Panc1 (cell line): ENCODE results near the gene MISP3. TPM values are rescaled to one million over a fixed set of nuclear protein-coding genes. Genes with fewer than 3 reads are reported as not detected.

ENCODE experiments used
- ATAC-seq: fragments of 200-7000 bp; cut with Tn5 transposase; 2 replicates; pipeline ENCODE4 v1.9.1; 2020; ENCODE audit warnings: mild to moderate bottlenecking, moderate library complexity
- BruUV-seq: library from RNA; stranded (reverse); fragments of 400-500 nt; replicated peaks from 2 replicates; lab custom pipeline; 2021; lab: Mats Ljungman, UMichigan
- CTCF ChIA-PET: fragments of 300-600 bp; sonication (Branson Sonifier 250); formaldehyde crosslinking; loops from one replicate; lab custom pipeline; 2022; ENCODE audit warnings: antibody characterized with exemption; lab: Charles Lee
- POLR2A ChIA-PET: fragments of 300-600 bp; sonication (Branson Sonifier 250); formaldehyde crosslinking; loops from one replicate; lab custom pipeline; 2022; ENCODE audit warnings: antibody characterized with exemption; lab: Charles Lee
- DNase-seq: peaks from one replicate; pipeline ENCODE4 v3.0.0-alpha.2; 2010; ENCODE audit warnings: low read depth, low spot score
- H3K27ac ChIP-seq: 2 replicates; pipeline ENCODE4 v1.5.1; 2011; ENCODE audit warnings: mild to moderate bottlenecking, low read length, inconsistent platforms
- H3K27me3 ChIP-seq: fragments of 200-500 bp; sonication (Bioruptor generic); 2 replicates; pipeline ENCODE4 v1.6.0; 2014; ENCODE audit warnings: low read length, inconsistent platforms; ENCODE audit not compliant: control insufficient read depth, insufficient read depth
- H3K36me3 ChIP-seq: fragments of 200-500 bp; sonication (Bioruptor generic); 2 replicates; pipeline ENCODE4 v1.5.1; 2014; ENCODE audit warnings: inconsistent platforms, mild to moderate bottlenecking, low read length, moderate library complexity; ENCODE audit not compliant: control insufficient read depth, insufficient read depth
- H3K4me1 ChIP-seq: 2 replicates; pipeline ENCODE4 v1.5.1; 2011; ENCODE audit warnings: inconsistent platforms, mild to moderate bottlenecking, low read length, moderate library complexity; ENCODE audit not compliant: control insufficient read depth, insufficient read depth
- H3K4me3 ChIP-seq, 2 experiments: 2 replicates each; pipeline ENCODE4 v1.5.1; 2011 to 2012; ENCODE audit warnings: low read depth in 2 of 2, low read length in 2 of 2, mild to moderate bottlenecking in 2 of 2, inconsistent platforms in 1 of 2, moderate library complexity in 1 of 2
- H3K9me3 ChIP-seq: fragments of 200-500 bp; sonication (Bioruptor generic); 2 replicates; pipeline ENCODE4 v1.5.1; 2014; ENCODE audit warnings: low read depth, mild to moderate bottlenecking, inconsistent platforms, low read length, moderate library complexity; ENCODE audit not compliant: control insufficient read depth, insufficient read depth
- CTCF ChIP-seq: fragments of 450-650 bp; IDR thresholded peaks from 2 replicates; pipeline ENCODE4 v1.5.1; 2017; ENCODE audit warnings: mild to moderate bottlenecking
- POLR2AphosphoS5 ChIP-seq: IDR thresholded peaks from 2 replicates; pipeline ENCODE4 v1.6.1; 2012; ENCODE audit warnings: mild to moderate bottlenecking, low read depth, low read length, moderate library complexity
- REST ChIP-seq, 2 experiments: IDR thresholded peaks; 2 replicates each; pipeline ENCODE4 v1.6.1; 2011 to 2012; ENCODE audit warnings: low read depth in 2 of 2, control low read depth in 1 of 2, low read length in 1 of 2, mild to moderate bottlenecking in 1 of 2, moderate library complexity in 1 of 2; ENCODE audit not compliant: insufficient read depth in 1 of 2
- SIN3A ChIP-seq: IDR thresholded peaks from 2 replicates; pipeline ENCODE4 v1.6.1; 2012; ENCODE audit warnings: low read depth, mild to moderate bottlenecking, low read length, moderate library complexity, borderline replicate concordance; ENCODE audit not compliant: insufficient read depth
- TCF7L2 ChIP-seq: IDR thresholded peaks from 2 replicates; pipeline ENCODE4 v1.6.1; 2011; ENCODE audit warnings: mild to moderate bottlenecking, low read depth, low read length, inconsistent platforms
- in situ Hi-C: cut with HindIII; loops from 2 replicates; pipeline ENCODE4 v1.10.0; 2016; ENCODE audit warnings: low sequenced_read_pairs, low pct_unique_long_range_greater_than_20kb
- intact Hi-C: fragments of 100-400 bp; cut with micrococcal nuclease; formaldehyde crosslinking; loops from one replicate; pipeline ENCODE4 v1.10.0; 2022; ENCODE audit not compliant: unreplicated experiment
- total RNA-seq: library from RNA; stranded (reverse); gene quantifications from one replicate; pipeline ENCODE4 v1.2.1, GENCODE V29; 2021; ENCODE audit not compliant: unreplicated experiment

MISP3 gene
- total RNA-seq, 1 experiment from 2014 or later: 1.5 TPM

GRCh38 chr19:14052470-14052869, 20.1 kb upstream of the MISP3 start:
- in situ Hi-C loops: no loop called here
- BruUV-seq: TSS peak; percentile 95
- H3K4me1 ChIP-seq: no peaks in the 10 kb centered on the region
- intact Hi-C loops: no loop called here
- TF ChIP-seq SIN3A (no peak), REST (IDR thresholded peaks at IDR 0.05; ENCODE audit: insufficient read depth in 1 of 2, low read depth in 2 of 2, low read length in 1 of 2) (no peak), TCF7L2 (no peak), POLR2AphosphoS5 (no peak), CTCF (no peak)
- ATAC-seq: no peak
- no peak for DNase-seq
- H3K4me3 ChIP-seq: no peak overlapping the region
- no peak overlapping the region for H3K27ac ChIP-seq
- H3K27me3 ChIP-seq: no peaks in the 10 kb centered on the region
- ChIA-PET CTCF (interaction anchor here (0.6 to 1.0 kb wide), 3 partner anchors 11 to 348 kb away, joined by 3 to 6 read pairs (median 3); no protein-coding TSS in a partner anchor), POLR2A (no interaction called here)
- H3K9me3 ChIP-seq: no peaks in the 10 kb centered on the region
- H3K36me3 ChIP-seq: no peaks in the 10 kb centered on the region

- intact Hi-C loops: no loop called here
- no TSS peak for BruUV-seq
- Histone ChIP-seq H3K4me1 (peaks cover 1% of the 10 kb centered on the region; the same call in 1 of the 2 replicates), H3K4me3 (no peak overlapping the region), H3K27me3 (no peaks in the 10 kb centered on the region), H3K36me3 (no peaks in the 10 kb centered on the region), H3K9me3 (no peaks in the 10 kb centered on the region), H3K27ac (no peak overlapping the region)
- DNase-seq: no peak
- TF ChIP-seq REST (IDR thresholded peaks at IDR 0.05; ENCODE audit: insufficient read depth in 1 of 2, low read depth in 2 of 2, low read length in 1 of 2): no peak
- no peak for TF ChIP-seq SIN3A
- TF ChIP-seq TCF7L2: no peak
- no peak for TF ChIP-seq CTCF
- ChIA-PET POLR2A (no interaction called here), CTCF (interaction anchor here (0.6 to 1.0 kb wide), 3 partner anchors 11 to 347 kb away, joined by 3 to 6 read pairs (median 3); no protein-coding TSS in a partner anchor)
- in situ Hi-C loops: no loop called here
- no peak for ATAC-seq
Observed at GRCh38 chr19:14053032-14053431, 19.6 kb upstream of the MISP3 start.
